HG03060 (cell line): Measurements from ENCODE around the gene PPP6R1.

ENCODE experiments used
- ATAC-seq: cut with Tn5 transposase; IDR thresholded peaks from one replicate; pipeline ENCODE4 v1.9.1; 2021; ENCODE audit warnings: low read depth, moderate number of reproducible peaks; ENCODE audit not compliant: unreplicated experiment

Gene PPP6R1

GRCh38 chr19:55258828-55259539 is at the start of gene PPP6R1:
Gene PPP6R1 (minus strand): TSS chr19:55259017. CDS start chr19:55247103, 11,914 bp downstream.
- peak; percentile 63 for ATAC-seq

- no peak for ATAC-seq
Observed at GRCh38 chr19:55308281-55308680, 49.5 kb upstream of the PPP6R1 start.

DNA sequence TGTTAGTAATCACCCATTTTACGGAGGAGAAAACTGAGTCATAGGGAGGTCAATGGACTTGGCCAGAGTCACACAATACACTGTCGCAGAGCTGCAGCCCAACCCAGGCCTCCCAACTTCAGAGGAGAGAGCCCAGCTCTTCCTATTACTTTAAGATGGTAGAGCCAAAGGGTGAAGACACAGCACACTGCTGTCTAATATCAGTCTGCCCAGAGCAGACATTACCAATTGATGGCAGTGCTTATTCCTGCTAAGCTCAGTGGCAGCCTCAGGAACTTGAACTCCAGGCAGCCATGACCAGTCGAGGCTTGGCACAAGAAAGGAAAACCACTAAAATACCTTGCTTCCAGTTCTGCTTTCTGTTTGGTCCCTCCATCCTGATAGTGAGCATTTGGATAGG is 47.9 kb upstream of the PPP6R1 start:
- ATAC-seq: no peak

- no peak for ATAC-seq
Observed at GRCh38 chr19:55305983-55306562, 47.3 kb upstream of the PPP6R1 start.

- ATAC-seq: no peak
Observed at GRCh38 chr19:55305491-55305890, 46.7 kb upstream of the PPP6R1 start.

- ATAC-seq: no peak
Observed at GRCh38 chr19:55304980-55305379, 46.2 kb upstream of the PPP6R1 start.

DNA sequence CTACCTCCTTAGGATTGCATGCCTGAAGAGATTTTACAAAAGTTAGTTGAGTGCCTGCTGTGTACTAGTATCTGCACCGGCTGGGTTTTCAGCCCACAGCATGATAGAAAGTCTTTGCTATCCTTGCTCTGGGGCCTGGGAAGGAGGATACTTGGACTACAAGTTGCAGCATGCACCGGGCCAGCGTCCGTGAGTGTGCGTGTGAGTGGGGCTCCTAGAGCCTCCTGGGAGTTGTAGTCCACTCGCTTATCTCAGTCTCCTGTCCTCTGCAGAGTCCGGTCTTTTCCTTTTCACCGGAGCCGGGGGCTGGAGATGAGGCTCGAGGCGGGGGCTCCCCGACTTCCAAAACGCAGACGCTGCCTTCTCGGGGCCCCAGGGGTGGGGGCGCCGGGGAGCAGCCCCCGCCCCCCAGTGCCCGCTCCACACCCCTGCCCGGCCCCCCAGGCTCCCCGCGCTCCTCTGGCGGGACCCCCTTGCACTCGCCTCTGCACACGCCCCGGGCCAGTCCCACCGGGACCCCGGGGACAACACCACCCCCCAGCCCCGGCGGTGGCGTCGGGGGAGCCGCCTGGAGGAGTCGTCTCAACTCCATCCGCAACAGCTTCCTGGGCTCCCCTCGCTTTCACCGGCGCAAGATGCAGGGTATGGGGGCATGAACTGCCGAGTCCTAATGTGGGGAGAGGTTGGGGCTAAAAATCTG is 45.6 kb upstream of the PPP6R1 start:
- no peak for ATAC-seq

- ATAC-seq: no peak
Observed at GRCh38 chr19:55303477-55303876, 44.7 kb upstream of the PPP6R1 start.

DNA sequence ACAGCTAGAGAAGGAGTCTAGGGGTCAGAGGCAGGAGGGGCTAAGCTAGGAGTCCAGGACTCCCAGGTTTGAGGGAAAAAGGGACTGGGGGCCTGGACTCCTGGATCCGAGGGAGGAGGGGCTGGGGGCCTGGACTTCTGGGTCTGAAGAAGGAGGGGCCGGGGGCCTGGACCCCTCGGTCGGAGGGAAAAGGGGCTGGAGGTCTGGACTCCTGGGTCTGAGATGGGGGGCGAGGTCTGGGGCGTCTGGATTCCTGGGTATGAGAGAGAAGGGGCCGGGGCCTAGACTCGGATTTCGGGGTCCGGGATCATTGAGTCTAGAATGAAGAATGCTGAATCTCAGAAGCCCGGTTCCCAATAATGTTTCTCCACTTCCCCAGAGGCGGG is 43.5 kb upstream of the PPP6R1 start:
- no peak for ATAC-seq

- peak; percentile 52 for ATAC-seq
Observed at GRCh38 chr19:55301459-55302317, 42.9 kb upstream of the PPP6R1 start.

- ATAC-seq: no peak
Observed at GRCh38 chr19:55300886-55301458, 42.2 kb upstream of the PPP6R1 start.

DNA sequence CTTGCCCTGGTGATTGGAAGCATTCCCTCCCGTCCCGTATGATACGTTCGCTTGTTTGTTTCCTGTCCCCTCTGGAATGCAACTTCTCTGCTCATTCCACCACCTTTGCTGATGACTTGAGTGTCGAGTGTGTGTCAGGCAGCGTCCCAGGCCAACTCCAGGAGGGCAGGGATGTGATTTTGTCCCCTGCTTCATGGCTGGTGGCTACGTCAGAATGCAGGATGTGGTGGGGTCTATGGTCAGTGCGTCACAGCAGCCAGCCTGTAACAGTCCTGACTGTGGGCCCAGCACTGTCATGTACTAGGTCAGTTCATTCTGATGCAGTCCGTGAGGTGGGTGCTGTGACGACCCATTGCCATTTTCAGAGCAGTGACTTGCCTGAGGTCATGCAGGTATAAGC is 41.2 kb upstream of the PPP6R1 start:
- no peak for ATAC-seq

GRCh38 chr19:55297267-55297666 is 38.5 kb upstream of the PPP6R1 start:
- no peak for ATAC-seq

DNA sequence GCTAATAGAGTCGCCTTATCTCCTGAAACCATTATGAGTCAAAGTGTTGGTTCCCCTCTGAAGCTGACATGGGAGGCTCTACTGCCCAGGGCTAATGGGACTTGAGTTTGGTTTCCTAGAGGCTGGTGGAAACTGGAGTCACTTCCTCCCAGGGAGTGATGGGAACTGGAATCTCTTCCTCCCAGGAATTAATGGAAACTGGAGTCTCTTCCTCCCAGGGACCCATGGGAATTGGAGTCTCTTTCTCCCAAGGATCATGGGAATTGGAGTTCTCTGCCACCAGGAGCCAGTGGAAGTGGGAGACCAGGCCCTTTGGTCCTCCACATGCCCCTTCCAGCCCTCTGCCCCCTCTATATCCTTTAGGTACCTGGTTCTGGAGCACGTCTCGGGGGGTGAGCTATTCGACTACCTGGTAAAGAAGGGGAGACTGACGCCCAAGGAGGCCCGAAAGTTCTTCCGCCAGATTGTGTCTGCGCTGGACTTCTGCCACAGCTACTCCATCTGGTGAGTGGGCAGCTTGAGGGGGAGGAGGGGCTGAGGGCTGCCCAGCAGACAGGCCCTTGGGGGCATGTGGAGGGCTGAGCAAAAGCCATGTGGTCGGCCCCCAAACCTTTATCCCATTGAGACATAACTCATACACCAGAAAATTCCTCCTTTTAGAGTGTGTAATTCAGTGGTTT is 30.4 kb upstream of the PPP6R1 start:
- ATAC-seq: no peak

DNA sequence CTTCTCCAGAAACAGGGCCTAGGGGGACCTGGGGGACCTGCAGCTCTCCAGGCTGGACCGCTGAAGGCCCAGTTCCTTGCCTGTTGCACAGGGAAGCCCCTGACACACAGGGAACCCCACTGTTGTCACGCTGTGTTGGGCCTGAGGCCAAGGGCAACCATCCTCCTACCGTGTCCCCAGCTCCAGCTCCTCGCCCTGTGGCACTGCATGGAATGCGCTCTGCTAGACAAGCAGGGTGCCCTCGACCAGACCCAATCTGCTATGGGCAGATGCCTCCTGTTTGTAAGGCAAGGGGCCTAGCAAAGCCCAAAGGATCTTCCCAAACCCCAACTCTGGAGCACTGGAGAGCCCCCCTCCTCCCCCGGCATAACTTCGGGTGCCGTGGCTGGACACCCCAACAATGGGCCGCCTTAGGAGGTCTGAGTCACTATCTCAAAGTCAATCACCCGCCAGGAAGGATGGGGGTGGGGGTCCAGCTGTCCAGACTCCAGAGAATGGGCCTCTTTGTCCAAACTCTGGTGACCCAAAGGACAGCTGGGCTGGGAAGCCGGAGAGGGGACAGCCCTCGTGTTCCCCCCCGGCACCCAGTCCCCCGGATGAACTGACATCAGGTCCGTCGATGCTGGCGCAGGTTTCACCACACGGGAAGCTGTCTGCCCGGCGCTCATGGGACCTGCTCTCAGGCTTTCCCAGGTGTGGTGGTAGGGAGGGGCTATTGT is 28.7 kb upstream of the PPP6R1 start:
- ATAC-seq: no peak

DNA sequence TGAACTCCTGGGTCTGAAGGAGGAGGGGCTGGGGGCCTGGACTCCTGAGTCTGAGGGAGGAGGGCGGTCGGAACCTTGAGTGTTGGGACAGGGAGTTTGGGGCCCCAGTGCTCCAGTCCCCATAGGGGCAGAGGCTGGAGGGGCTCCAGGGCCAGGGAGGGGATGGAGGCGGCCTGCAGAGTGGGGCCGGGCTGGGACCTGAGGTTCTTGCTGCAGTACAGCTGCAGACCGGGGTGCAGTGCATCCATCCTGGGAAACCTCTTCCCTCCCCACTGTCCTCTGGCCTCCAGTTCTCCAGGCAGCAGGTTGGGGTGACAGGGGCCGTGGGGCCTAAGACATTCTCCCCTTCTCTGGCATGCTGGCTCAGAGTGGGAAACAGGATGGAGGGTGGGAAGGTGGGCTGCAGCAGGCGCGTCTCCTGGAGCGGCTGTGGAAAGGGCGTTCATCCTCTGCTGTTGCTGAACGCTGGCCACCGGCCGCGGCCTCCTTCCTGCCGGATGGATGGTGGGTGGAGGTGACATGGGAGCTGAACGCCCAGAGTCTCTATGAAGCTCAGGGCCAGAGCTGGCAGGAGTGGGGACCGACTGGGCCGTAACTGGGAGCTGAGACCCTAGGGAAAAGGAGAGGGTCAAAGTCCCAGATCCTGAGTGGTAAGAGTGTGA is 26.5 kb upstream of the PPP6R1 start:
- no peak for ATAC-seq

- ATAC-seq: no peak
Observed at GRCh38 chr19:55284405-55285058, 25.7 kb upstream of the PPP6R1 start.
